GM12875 (cell line): ENCODE measurements around the gene LEFTY2.

Source experiments
- H3K4me3 ChIP-seq: one replicate; pipeline ENCODE4 v1.5.1; 2011; ENCODE audit warnings: low read depth, low read length, control low read depth
- TF ChIP-seq, protein P1 (sequence below): IDR thresholded peaks from 2 replicates; pipeline ENCODE4 v1.5.1; 2011; ENCODE audit warnings: low read depth, mild to moderate bottlenecking, control low read depth, inconsistent platforms, low read length, moderate library complexity, borderline replicate concordance; ENCODE audit not compliant: insufficient read depth

The LEFTY2 gene

DNA sequence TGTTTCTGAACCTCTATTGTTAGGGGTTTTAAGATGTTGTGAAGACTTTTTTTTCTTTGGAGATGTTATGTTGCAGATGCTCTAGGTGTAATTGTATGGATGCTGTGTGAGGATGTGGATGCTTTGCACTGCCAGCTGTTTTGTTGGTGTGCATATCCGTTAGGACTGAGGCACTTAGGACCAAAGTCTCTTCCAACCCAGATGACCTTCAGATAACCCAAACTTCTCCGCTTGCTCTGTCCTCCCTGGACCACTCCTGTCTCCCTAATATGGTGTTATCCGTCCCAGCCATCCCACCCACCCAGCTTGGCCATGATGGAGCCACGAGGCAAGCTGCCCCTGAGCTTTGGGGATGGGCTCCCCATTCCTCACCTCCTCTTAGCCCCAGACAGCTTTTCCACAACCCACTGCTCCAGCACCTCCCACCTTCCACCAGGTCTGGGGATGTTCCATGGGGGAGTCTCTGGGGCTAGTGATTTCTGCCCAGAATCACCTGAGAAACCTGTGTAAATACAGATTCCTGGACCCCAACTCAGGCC is 5.1 kb upstream of the LEFTY2 start:
- no peak overlapping the region for H3K4me3 ChIP-seq
- TF ChIP-seq, protein P1, sequence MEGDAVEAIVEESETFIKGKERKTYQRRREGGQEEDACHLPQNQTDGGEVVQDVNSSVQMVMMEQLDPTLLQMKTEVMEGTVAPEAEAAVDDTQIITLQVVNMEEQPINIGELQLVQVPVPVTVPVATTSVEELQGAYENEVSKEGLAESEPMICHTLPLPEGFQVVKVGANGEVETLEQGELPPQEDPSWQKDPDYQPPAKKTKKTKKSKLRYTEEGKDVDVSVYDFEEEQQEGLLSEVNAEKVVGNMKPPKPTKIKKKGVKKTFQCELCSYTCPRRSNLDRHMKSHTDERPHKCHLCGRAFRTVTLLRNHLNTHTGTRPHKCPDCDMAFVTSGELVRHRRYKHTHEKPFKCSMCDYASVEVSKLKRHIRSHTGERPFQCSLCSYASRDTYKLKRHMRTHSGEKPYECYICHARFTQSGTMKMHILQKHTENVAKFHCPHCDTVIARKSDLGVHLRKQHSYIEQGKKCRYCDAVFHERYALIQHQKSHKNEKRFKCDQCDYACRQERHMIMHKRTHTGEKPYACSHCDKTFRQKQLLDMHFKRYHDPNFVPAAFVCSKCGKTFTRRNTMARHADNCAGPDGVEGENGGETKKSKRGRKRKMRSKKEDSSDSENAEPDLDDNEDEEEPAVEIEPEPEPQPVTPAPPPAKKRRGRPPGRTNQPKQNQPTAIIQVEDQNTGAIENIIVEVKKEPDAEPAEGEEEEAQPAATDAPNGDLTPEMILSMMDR = no peak

DNA sequence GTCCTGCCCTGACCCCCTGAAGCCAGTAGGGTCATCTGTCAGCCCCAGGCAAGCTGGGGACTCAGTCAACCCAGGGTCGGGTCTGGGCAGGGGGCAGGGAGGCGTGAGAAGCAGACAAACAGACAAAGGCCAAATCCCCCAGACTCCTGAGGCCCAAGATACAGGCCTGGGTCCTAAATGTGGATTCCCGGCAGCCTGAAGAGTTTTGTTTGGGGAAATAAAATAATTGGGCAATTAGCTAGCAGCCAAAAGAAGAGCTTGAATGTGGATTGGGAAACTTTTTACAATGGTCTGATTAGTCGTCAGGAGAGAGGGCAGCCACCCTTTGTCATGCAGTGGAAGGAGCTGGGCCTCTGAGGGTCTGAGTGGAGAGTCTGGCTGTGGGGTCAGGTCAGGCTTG is 4.5 kb upstream of the LEFTY2 start:
- no peak overlapping the region for H3K4me3 ChIP-seq
- TF ChIP-seq, protein P1 = no peak

DNA sequence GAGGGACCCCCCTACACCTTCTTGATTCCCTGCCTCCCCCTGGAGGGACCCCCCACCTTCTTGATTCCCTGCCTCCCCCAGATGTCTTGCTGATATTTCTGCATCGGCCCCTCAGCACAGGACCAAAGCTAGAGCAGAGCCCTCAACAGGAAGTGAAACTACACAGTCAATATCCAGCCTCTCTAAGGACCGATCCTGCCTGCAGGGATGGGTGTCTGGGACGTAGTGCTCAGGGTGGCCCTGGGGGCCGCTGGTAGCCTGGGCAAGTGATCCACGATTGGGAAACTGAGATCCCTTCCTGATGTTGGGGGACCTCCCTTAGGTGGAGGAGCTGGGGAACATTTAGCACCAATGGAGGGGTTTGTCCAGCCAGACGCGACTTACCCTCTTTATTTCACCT is 3.9 kb upstream of the LEFTY2 start:
- no peak overlapping the region for H3K4me3 ChIP-seq
- TF ChIP-seq, protein P1 = no peak

GRCh38 chr1:225944387-225944786 is 3.4 kb upstream of the LEFTY2 start:
- TF ChIP-seq, protein P1 = no peak
- no peak overlapping the region for H3K4me3 ChIP-seq

DNA sequence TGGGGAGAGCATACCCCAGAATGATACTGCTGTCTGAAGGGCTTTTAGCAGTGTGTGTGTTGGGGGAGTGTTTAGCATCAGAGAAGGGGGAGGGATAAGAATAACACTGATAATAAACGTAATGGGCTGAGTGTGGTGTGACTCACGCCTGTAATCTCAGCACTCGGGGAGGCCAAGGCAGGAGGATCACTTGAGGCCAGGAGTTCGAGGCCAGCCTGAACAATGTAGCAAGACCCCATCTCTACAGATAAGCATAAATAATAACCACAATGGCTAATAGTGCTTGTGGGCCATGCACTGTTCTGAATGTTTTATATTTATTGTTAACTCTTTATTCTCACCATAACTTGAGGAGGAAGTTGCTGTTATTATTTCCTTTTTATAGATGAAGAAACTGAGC is 2.6 kb upstream of the LEFTY2 start:
- TF ChIP-seq, protein P1 = no peak
- no peak overlapping the region for H3K4me3 ChIP-seq

DNA sequence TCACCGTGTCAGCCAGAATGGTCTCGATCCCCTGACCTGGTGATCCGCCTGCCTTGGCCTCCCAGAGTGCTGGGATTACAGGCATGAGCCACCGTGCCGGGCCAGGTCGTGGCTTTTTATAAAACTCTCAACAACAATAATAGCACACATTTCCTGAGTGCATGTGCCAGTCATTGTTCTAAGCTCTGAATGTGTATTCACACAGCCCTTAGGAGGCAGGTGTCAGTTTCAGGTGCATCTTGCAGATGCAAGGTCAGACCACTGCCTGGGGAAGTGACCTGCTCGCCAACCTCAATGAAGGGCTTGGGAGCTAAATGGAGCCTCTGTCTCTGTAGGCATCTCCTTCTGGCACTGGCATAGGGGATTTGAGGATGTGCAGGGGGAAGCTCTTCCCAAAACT is 1.6 kb upstream of the LEFTY2 start:
- H3K4me3 ChIP-seq = no peak overlapping the region
- TF ChIP-seq, protein P1 = no peak

GRCh38 chr1:225941942-225942222 is 862 bp upstream of the LEFTY2 start:
- TF ChIP-seq, protein P1 = no peak
- no peak overlapping the region for H3K4me3 ChIP-seq
